Measurements from ENCODE around the gene SLC9A2. TPM values are rescaled to one million over a fixed set of nuclear protein-coding genes. Genes with fewer than 3 reads are reported as not detected.

SLC9A2 gene
- total and polyA plus RNA-seq, 2 donors (not counting 1 experiment from before 2014, with no cell fraction given) = not detected

DNA sequence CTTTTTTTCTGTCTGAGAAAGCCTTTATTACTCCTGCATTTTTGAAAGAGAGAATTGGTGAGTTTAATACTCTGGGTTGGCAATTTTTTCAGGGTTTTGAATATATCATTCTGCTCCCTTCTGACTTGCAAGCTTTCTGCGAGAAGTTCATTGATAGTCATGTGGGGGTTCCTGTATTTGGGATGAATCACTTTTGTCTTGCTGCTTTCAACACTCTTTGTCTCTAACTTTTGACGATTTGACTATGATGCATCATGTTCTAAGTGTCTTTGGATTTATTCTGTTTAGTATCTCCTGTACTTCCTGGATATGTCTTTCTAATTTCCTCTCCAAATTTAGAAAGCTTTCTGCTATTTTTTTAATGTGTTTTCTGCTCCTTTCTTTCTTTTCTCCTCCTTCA lies 41.0 kb upstream of the SLC9A2 start:
- TF ChIP-seq, protein P1, sequence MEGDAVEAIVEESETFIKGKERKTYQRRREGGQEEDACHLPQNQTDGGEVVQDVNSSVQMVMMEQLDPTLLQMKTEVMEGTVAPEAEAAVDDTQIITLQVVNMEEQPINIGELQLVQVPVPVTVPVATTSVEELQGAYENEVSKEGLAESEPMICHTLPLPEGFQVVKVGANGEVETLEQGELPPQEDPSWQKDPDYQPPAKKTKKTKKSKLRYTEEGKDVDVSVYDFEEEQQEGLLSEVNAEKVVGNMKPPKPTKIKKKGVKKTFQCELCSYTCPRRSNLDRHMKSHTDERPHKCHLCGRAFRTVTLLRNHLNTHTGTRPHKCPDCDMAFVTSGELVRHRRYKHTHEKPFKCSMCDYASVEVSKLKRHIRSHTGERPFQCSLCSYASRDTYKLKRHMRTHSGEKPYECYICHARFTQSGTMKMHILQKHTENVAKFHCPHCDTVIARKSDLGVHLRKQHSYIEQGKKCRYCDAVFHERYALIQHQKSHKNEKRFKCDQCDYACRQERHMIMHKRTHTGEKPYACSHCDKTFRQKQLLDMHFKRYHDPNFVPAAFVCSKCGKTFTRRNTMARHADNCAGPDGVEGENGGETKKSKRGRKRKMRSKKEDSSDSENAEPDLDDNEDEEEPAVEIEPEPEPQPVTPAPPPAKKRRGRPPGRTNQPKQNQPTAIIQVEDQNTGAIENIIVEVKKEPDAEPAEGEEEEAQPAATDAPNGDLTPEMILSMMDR (IDR thresholded peaks at IDR 0.05) = no peak
- no peak for TF ChIP-seq EZH2 (IDR thresholded peaks at IDR 0.05; ENCODE audit: borderline replicate concordance, insufficient read depth, low read depth, low read length, poor library complexity, severe bottlenecking)
- no peaks in the 10 kb centered on the region for H3K36me3 ChIP-seq (replicated peaks in 1 of 2; ENCODE audit: control extremely low read depth in 1 of 2, control insufficient read depth in 1 of 2, extremely low read depth in 1 of 2, insufficient read depth in 2 of 2, low read length in 1 of 2)
- H3K9ac ChIP-seq (ENCODE audit: low read length) = no peak overlapping the region
- 100% methylated on average over 1 of the region's 2 CpGs for WGBS (ENCODE audit: insufficient coverage)
- no peaks in the 10 kb centered on the region for H4K20me1 ChIP-seq (ENCODE audit: control insufficient read depth, insufficient read depth, low read length, poor library complexity, severe bottlenecking)
- POLR2A ChIA-PET = no interaction called here
- H3K4me3 ChIP-seq (ENCODE audit: control extremely low read depth in 1 of 5, extremely low read depth in 1 of 5, insufficient read depth in 1 of 5, low read depth in 2 of 5, low read length in 4 of 5) = no peak overlapping the region
- H2AFZ ChIP-seq (ENCODE audit: insufficient read depth, low read depth, low read length, poor library complexity, severe bottlenecking) = no peak overlapping the region
- H3K9me3 ChIP-seq (ENCODE audit: control extremely low read depth in 1 of 3, control insufficient read depth in 2 of 3, insufficient read depth in 1 of 3, low read length in 2 of 3) = peaks cover 0 to 1% (median under 1%) of the 10 kb centered on the region in 3 donors
- H3K79me2 ChIP-seq (ENCODE audit: control insufficient read depth, insufficient read depth, low read length) = no peaks in the 10 kb centered on the region
- no peak for DNase-seq
- Mint-ChIP-seq H3K9me3 (ENCODE audit: insufficient read depth) (peaks cover 9% of the 10 kb centered on the region), H3K4me3 (no peak overlapping the region), H3K27me3 (peaks cover 3% of the 10 kb centered on the region), H3K27ac (no peak overlapping the region), H3K4me1 (peaks cover 5% of the 10 kb centered on the region)
- ATAC-seq (ENCODE audit: low read depth) = no peak
- no peak overlapping the region for H3K27ac ChIP-seq (ENCODE audit: low read length in 2 of 2)
- no peak overlapping the region for H3K4me2 ChIP-seq (replicated peaks; ENCODE audit: low read depth, low read length, poor library complexity, severe bottlenecking)
- H3K27me3 ChIP-seq (replicated peaks in 1 of 4; ENCODE audit: control extremely low read depth in 1 of 4, control insufficient read depth in 3 of 4, insufficient read depth in 4 of 4, low read length in 3 of 4) = peaks cover 0 to 2% (median 0%) of the 10 kb centered on the region in 4 experiments
- intact Hi-C loops (cut with micrococcal nuclease) = no loop called here
- CTCF ChIA-PET = no interaction called here
- H3K4me1 ChIP-seq (ENCODE audit: control insufficient read depth in 2 of 2, insufficient read depth in 2 of 2, low read length in 2 of 2) = no peaks in the 10 kb centered on the region

DNA sequence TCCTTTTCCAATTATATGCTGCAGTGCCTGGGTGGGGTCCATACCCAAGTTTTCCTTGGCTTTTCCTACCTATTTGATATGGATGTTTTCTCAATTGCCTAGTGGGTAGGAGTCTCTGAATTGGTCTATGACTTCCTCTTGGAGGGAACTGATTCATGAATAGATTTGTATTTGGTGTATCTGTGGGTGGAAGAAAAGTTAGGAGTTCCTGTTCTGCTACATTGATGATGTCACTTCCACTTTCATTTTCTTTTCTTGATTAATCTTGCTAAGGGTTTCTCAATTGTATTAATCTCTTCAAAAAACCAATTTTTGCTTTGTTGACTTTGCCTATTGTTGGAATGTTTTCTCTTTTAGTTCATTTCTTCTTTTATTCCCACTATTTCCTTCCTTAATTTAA lies 37.4 kb upstream of the SLC9A2 start:
- intact Hi-C loops (cut with micrococcal nuclease) = no loop called here
- POLR2A ChIA-PET = no interaction called here

More for the DNA sequence above, 37.4 kb upstream of the SLC9A2 start:
- Mint-ChIP-seq H3K27me3 (no peaks in the 10 kb centered on the region), H3K27ac (no peak overlapping the region), H3K4me1 (peaks cover 5% of the 10 kb centered on the region), H3K9me3 (ENCODE audit: insufficient read depth) (peaks cover 5% of the 10 kb centered on the region), H3K4me3 (peak overlapping the region; percentile 49)
- H3K4me3 ChIP-seq (ENCODE audit: control extremely low read depth in 1 of 5, extremely low read depth in 1 of 5, insufficient read depth in 1 of 5, low read depth in 2 of 5, low read length in 4 of 5) = no peak overlapping the region
- peak; percentile 9 for DNase-seq
- TF ChIP-seq EZH2 (IDR thresholded peaks at IDR 0.05; ENCODE audit: borderline replicate concordance, insufficient read depth, low read depth, low read length, poor library complexity, severe bottlenecking) = no peak
- TF ChIP-seq, protein P1 (IDR thresholded peaks at IDR 0.05) = no peak
- H3K9me3 ChIP-seq (ENCODE audit: control extremely low read depth in 1 of 3, control insufficient read depth in 2 of 3, insufficient read depth in 1 of 3, low read length in 2 of 3) = no peaks in the 10 kb centered on the region
- H3K9ac ChIP-seq (ENCODE audit: low read length) = no peak overlapping the region
- H3K79me2 ChIP-seq (ENCODE audit: control insufficient read depth, insufficient read depth, low read length) = no peaks in the 10 kb centered on the region
- no peak for ATAC-seq (ENCODE audit: low read depth)
- no peaks in the 10 kb centered on the region for H3K36me3 ChIP-seq (replicated peaks in 1 of 2; ENCODE audit: control extremely low read depth in 1 of 2, control insufficient read depth in 1 of 2, extremely low read depth in 1 of 2, insufficient read depth in 2 of 2, low read length in 1 of 2)
- H3K27ac ChIP-seq (ENCODE audit: low read length in 2 of 2) = no peak overlapping the region
- peak overlapping the region; percentile 37 for H3K4me2 ChIP-seq (replicated peaks; ENCODE audit: low read depth, low read length, poor library complexity, severe bottlenecking)
- H3K4me1 ChIP-seq (ENCODE audit: control insufficient read depth in 2 of 2, insufficient read depth in 2 of 2, low read length in 2 of 2) = no peaks in the 10 kb centered on the region
- H2AFZ ChIP-seq (ENCODE audit: insufficient read depth, low read depth, low read length, poor library complexity, severe bottlenecking) = peak overlapping the region; percentile 46
- no peaks in the 10 kb centered on the region for H4K20me1 ChIP-seq (ENCODE audit: control insufficient read depth, insufficient read depth, low read length, poor library complexity, severe bottlenecking)
- peaks cover 0 to 2% (median 0%) of the 10 kb centered on the region in 4 experiments for H3K27me3 ChIP-seq (replicated peaks in 1 of 4; ENCODE audit: control extremely low read depth in 1 of 4, control insufficient read depth in 3 of 4, insufficient read depth in 4 of 4, low read length in 3 of 4)
- CTCF ChIA-PET = no interaction called here

Measured in B cell (primary cell).